Ishikawa (cell line): ENCODE measurements around the gene SLC16A4.

ENCODE experiments used
- CEBPB ChIP-seq: IDR thresholded peaks from 2 replicates; pipeline ENCODE4 v1.6.1; 2012
- CREB1 ChIP-seq: IDR thresholded peaks from 2 replicates; pipeline ENCODE4 v1.6.1; 2012; ENCODE audit warnings: low read depth
- EGR1 ChIP-seq: IDR thresholded peaks from 2 replicates; pipeline ENCODE4 v1.6.1; 2012
- EP300 ChIP-seq: IDR thresholded peaks from 2 replicates; pipeline ENCODE4 v1.6.1; 2012; ENCODE audit warnings: borderline replicate concordance
- FOXM1 ChIP-seq: IDR thresholded peaks from 2 replicates; pipeline ENCODE4 v1.6.1; 2012; ENCODE audit warnings: low read depth, borderline replicate concordance
- MAX ChIP-seq: IDR thresholded peaks from 2 replicates; pipeline ENCODE4 v1.6.1; 2012
- RAD21 ChIP-seq: IDR thresholded peaks from 2 replicates; pipeline ENCODE4 v1.6.1; 2012; ENCODE audit warnings: low read depth
- TAF1 ChIP-seq: IDR thresholded peaks from 2 replicates; pipeline ENCODE4 v1.6.1; 2012; ENCODE audit warnings: low read depth, mild to moderate bottlenecking
- TCF12 ChIP-seq: IDR thresholded peaks from 2 replicates; pipeline ENCODE4 v1.6.1; 2012; ENCODE audit warnings: low read depth
- TEAD4 ChIP-seq: IDR thresholded peaks from 2 replicates; pipeline ENCODE4 v1.6.1; 2012
- USF1 ChIP-seq: IDR thresholded peaks from 2 replicates; pipeline ENCODE4 v1.6.1; 2012
- YY1 ChIP-seq: IDR thresholded peaks from 2 replicates; pipeline ENCODE4 v1.6.1; 2012; ENCODE audit warnings: low read depth
- ZBTB7A ChIP-seq: IDR thresholded peaks from 2 replicates; pipeline ENCODE4 v1.6.1; 2012; ENCODE audit warnings: low read depth
- TF ChIP-seq, protein P1 (sequence below): IDR thresholded peaks from 2 replicates; pipeline ENCODE4 v1.6.1; 2012; ENCODE audit warnings: low read depth, mild to moderate bottlenecking

Gene SLC16A4

DNA sequence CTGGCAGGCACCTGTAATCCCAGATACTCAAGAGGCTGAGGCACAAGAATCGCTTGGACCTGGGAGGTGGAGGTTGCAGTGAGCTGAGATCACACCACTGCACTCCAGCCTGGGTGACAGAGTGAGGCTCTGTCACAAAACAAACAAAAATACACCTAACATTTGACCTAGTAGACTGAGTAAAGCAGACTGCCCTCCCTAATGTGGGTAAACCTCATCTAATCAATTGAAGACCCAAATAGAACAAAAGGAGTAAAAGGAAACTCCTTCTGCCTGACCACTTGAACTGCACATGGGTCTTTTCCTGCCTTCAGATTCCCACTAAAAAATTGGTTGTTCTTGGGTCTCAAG lies 70.7 kb downstream of the SLC16A4 start:
- TF ChIP-seq YY1 (no peak), CREB1 (no peak), TAF1 (no peak), EP300 (no peak), EGR1 (no peak), CEBPB (no peak), USF1 (no peak), FOXM1 (no peak)
- TF ChIP-seq, protein P1, sequence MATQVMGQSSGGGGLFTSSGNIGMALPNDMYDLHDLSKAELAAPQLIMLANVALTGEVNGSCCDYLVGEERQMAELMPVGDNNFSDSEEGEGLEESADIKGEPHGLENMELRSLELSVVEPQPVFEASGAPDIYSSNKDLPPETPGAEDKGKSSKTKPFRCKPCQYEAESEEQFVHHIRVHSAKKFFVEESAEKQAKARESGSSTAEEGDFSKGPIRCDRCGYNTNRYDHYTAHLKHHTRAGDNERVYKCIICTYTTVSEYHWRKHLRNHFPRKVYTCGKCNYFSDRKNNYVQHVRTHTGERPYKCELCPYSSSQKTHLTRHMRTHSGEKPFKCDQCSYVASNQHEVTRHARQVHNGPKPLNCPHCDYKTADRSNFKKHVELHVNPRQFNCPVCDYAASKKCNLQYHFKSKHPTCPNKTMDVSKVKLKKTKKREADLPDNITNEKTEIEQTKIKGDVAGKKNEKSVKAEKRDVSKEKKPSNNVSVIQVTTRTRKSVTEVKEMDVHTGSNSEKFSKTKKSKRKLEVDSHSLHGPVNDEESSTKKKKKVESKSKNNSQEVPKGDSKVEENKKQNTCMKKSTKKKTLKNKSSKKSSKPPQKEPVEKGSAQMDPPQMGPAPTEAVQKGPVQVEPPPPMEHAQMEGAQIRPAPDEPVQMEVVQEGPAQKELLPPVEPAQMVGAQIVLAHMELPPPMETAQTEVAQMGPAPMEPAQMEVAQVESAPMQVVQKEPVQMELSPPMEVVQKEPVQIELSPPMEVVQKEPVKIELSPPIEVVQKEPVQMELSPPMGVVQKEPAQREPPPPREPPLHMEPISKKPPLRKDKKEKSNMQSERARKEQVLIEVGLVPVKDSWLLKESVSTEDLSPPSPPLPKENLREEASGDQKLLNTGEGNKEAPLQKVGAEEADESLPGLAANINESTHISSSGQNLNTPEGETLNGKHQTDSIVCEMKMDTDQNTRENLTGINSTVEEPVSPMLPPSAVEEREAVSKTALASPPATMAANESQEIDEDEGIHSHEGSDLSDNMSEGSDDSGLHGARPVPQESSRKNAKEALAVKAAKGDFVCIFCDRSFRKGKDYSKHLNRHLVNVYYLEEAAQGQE: no peak

- TF ChIP-seq ZBTB7A (no peak), TCF12 (no peak), USF1 (no peak), CEBPB (no peak), CREB1 (no peak), YY1 (no peak), RAD21 (no peak), FOXM1 (no peak), MAX (no peak), TEAD4 (no peak)
Measured at GRCh38 chr1:110319332-110320167, 71.3 kb downstream of the SLC16A4 start.

- no peak for TF ChIP-seq EGR1
- TF ChIP-seq YY1: no peak
Measured at GRCh38 chr1:110318046-110318445, 72.8 kb downstream of the SLC16A4 start.

GRCh38 chr1:110316735-110317134 lies 74.1 kb downstream of the SLC16A4 start:
- TF ChIP-seq CEBPB: no peak
- TF ChIP-seq, protein P1: no peak
- no peak for TF ChIP-seq CREB1
- no peak for TF ChIP-seq RAD21
- no peak for TF ChIP-seq USF1
